ENCODE measurements around the gene KIAA1549.

- TF ChIP-seq CTCF (IDR thresholded peaks at IDR 0.05) (no peak), NFATC4 (CRISPR knock-in tag; IDR thresholded peaks at IDR 0.05) (no peak), ZBTB21 (CRISPR knock-in tag; IDR thresholded peaks at IDR 0.05; ENCODE audit: borderline replicate concordance) (no peak), NFYB (CRISPR knock-in tag; conservative IDR thresholded peaks at IDR 0.05; ENCODE audit: low read depth) (no peak), TP53 (CRISPR knock-in tag; IDR thresholded peaks at IDR 0.05) (no peak), SP1 (CRISPR knock-in tag; conservative IDR thresholded peaks at IDR 0.05) (no peak)
Measured at GRCh38 chr7:138813945-138814344, 167.2 kb downstream of the KIAA1549 start.

Data from WTC11 (cell line).